NCI-H187 (cell line): ENCODE results near the gene GOLGA8A.
"Not testable (repeated sequence)": the region's sequence is repeated elsewhere in the genome, so short reads cannot be mapped to it uniquely, and the experiment has no call there.

Experiments used
- DNase-seq, 2 experiments: peaks; one replicate each; lab custom pipeline; 2025; lab: John Stamatoyannopoulos, UW

Gene GOLGA8A

GRCh38 chr15:34409511-34409910 is 28.1 kb downstream of the GOLGA8A start:
- DNase-seq: not testable (repeated sequence)

GRCh38 chr15:34408973-34409372 is 28.6 kb downstream of the GOLGA8A start:
- DNase-seq: not testable (repeated sequence)

GRCh38 chr15:34403899-34404298 is 33.7 kb downstream of the GOLGA8A start:
- DNase-seq: not testable (repeated sequence)

GRCh38 chr15:34403160-34403598 is 34.4 kb downstream of the GOLGA8A start:
- DNase-seq: not testable (repeated sequence)

- DNase-seq: not testable (repeated sequence)
Measured at GRCh38 chr15:34397637-34398259, 39.9 kb downstream of the GOLGA8A start.

- not testable (repeated sequence) for DNase-seq
Measured at GRCh38 chr15:34392981-34393380, 44.6 kb downstream of the GOLGA8A start.

GRCh38 chr15:34389594-34390086 is 48.0 kb downstream of the GOLGA8A start:
- DNase-seq: not testable (repeated sequence)
